Measurements from ENCODE around the gene PACS2. TPM values are rescaled to one million over a fixed set of nuclear protein-coding genes. Genes with fewer than 3 reads are reported as not detected.
"Not testable (repeated sequence)": the region's sequence is repeated elsewhere in the genome, so short reads cannot be mapped to it uniquely, and the experiment has no call there.

Gene PACS2
- total RNA-seq, 2 experiments from 2014 or later: 27.8 to 40.2 TPM

GRCh38 chr14:105357626-105358025, 43.1 kb downstream of the PACS2 start:
- Mint-ChIP-seq H3K27ac (no peak overlapping the region), H3K4me1 (no peaks in the 10 kb centered on the region), H3K9me3 (ENCODE audit: low read depth) (no peaks in the 10 kb centered on the region), H3K4me3 (no peak overlapping the region), H3K27me3 (no peaks in the 10 kb centered on the region), H3K36me3 (no peaks in the 10 kb centered on the region)
- no peak for DNase-seq
- CTCF ChIA-PET: no interaction called here
- no peak for ATAC-seq

DNA sequence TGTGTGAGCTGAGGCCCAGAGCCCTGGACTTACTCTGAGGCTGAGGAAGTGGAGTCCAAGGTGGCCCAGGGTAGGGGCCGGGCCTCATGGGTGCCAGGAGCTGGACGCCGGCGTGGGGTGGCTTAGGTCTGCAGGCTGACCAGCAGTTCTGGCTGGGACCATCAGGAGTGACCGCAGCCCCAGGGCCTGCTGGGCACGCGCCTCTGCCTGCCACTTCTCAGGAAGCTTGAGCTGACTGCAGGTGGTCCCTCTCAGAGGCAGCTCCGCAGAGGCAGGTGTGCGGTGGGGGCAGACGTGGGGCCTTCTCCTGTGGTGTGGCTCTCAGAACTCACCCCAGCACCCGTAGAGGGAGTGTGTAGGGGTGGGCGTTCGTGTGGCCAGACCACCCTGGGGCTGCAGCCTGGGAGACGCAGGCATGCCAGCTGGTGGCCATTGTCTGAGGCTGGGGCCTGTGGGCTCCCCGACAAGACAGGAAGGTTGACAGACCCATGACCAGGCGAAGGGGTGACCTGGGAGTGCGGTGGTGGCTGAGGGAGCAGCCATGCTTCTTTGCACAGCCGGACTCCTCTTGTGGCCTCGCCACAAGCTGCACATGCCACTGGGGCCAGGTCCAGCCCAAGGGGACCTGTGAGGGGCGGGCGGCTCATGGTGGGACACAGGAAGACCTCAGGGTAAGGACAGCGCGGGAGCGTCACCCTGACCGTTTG, 43.7 kb downstream of the PACS2 start:
- CTCF ChIA-PET: no interaction called here
- Mint-ChIP-seq H3K36me3 (no peaks in the 10 kb centered on the region), H3K4me3 (no peak overlapping the region), H3K4me1 (no peaks in the 10 kb centered on the region), H3K27me3 (peaks cover 3% of the 10 kb centered on the region), H3K27ac (no peak overlapping the region), H3K9me3 (ENCODE audit: low read depth) (no peaks in the 10 kb centered on the region)
- DNase-seq: no peak
- ATAC-seq: no peak

DNA sequence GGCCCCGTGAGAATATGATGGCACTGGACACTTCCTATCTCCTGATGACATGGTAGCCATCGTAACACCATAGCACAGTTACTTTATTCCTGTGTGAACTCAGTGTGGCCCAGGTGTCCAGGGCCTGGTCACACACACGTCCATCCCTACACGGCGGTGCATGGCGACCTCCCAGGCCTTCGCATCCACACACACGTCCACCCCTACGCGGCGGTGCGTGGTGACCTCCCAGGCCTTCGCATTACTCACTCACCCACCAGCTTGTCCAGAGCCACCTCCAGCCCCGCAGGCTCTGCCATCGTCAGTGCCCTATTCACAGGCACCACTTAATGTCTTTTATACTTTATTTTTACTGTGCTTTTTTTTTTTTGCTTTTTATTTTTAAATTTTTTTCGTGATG, 44.4 kb downstream of the PACS2 start:
- H3K4me3 Mint-ChIP-seq: no peak overlapping the region
- CTCF ChIA-PET: no interaction called here
- DNase-seq (no peak), ATAC-seq (no peak)
- H3K27me3 Mint-ChIP-seq: peaks cover 9% of the 10 kb centered on the region
- no peak overlapping the region for H3K27ac Mint-ChIP-seq
- no peaks in the 10 kb centered on the region for H3K9me3 Mint-ChIP-seq (ENCODE audit: low read depth)
- H3K36me3 Mint-ChIP-seq: no peaks in the 10 kb centered on the region
- H3K4me1 Mint-ChIP-seq: peaks cover 3% of the 10 kb centered on the region

DNA sequence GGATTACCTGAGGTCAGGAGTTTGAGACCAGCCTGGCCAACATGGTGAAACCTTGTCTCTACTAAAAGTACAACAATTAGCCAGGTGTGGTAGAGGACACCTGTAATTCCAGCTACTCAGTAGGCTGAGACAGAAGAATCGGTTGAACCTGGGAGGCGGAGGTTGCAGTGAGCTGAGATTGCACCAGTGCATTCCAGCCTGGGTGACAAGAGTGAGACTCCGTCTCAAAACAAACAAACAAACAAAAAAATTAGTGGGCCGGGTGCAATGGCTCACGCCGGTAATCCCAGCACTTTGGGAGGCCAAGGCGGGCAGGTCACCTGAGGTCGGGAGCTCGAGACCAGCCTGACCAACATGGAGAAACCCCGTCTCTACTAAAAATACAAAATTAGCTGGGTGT, 46.9 kb downstream of the PACS2 start:
- ATAC-seq, H3K27ac Mint-ChIP-seq: not testable (repeated sequence)

GRCh38 chr14:105363847-105364708, 49.5 kb downstream of the PACS2 start:
- DNase-seq: no peak
- CTCF ChIA-PET: interaction anchor here (1.0 to 1.3 kb wide), 2 partner anchors 11 to 164 kb away, joined by 3 to 4 read pairs; no protein-coding TSS in a partner anchor
- Mint-ChIP-seq H3K4me1 (peaks cover 8% of the 10 kb centered on the region), H3K36me3 (no peaks in the 10 kb centered on the region), H3K27me3 (peaks cover 11% of the 10 kb centered on the region), H3K4me3 (no peak overlapping the region), H3K9me3 (ENCODE audit: low read depth) (no peaks in the 10 kb centered on the region), H3K27ac (no peak overlapping the region)
- peak; percentile 74 for ATAC-seq

More for the DNA sequence above, 46.9 kb downstream of the PACS2 start:
- H3K9me3 Mint-ChIP-seq (ENCODE audit: low read depth); H3K4me3 Mint-ChIP-seq; H3K36me3 Mint-ChIP-seq; H3K4me1 Mint-ChIP-seq; DNase-seq: not testable (repeated sequence)
- CTCF ChIA-PET: interaction anchor here (1.3 to 1.4 kb wide), 2 partner anchors 271 kb away, joined by 3 to 4 read pairs; no protein-coding TSS in a partner anchor
- H3K27me3 Mint-ChIP-seq: peaks cover 11% of the 10 kb centered on the region

DNA sequence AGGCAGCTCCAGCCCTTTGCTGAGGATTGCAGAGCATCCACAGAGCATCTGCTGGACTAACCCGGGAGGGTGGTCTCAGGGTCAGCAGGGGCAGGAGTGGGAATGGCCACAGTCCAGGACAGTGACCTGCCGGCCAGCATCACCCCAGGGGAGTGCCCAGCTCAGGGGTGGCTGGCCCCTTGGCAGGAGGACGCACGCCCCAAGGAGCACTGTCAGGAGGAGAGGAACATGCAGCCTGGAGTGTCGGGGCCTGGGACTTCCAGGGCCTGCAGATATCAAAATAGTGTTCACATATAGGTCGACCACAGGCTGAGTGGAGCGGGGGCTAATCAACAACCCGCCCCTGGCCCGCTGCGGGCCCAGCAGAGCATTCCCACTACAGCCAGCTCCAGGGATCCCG, 50.6 kb downstream of the PACS2 start:
- CTCF ChIA-PET: interaction anchor here (0.6 to 1.0 kb wide), 2 partner anchors 70 to 163 kb away, joined by 4 read pairs; no protein-coding TSS in a partner anchor
- DNase-seq (no peak), ATAC-seq (no peak)
- Mint-ChIP-seq H3K27me3 (peaks cover 11% of the 10 kb centered on the region), H3K4me1 (peaks cover 8% of the 10 kb centered on the region), H3K27ac (no peak overlapping the region), H3K9me3 (ENCODE audit: low read depth) (no peaks in the 10 kb centered on the region), H3K4me3 (no peak overlapping the region), H3K36me3 (no peaks in the 10 kb centered on the region)

- H3K4me1 Mint-ChIP-seq: peaks cover 9% of the 10 kb centered on the region
Observed at GRCh38 chr14:105365681-105366080, 51.1 kb downstream of the PACS2 start.

DNA sequence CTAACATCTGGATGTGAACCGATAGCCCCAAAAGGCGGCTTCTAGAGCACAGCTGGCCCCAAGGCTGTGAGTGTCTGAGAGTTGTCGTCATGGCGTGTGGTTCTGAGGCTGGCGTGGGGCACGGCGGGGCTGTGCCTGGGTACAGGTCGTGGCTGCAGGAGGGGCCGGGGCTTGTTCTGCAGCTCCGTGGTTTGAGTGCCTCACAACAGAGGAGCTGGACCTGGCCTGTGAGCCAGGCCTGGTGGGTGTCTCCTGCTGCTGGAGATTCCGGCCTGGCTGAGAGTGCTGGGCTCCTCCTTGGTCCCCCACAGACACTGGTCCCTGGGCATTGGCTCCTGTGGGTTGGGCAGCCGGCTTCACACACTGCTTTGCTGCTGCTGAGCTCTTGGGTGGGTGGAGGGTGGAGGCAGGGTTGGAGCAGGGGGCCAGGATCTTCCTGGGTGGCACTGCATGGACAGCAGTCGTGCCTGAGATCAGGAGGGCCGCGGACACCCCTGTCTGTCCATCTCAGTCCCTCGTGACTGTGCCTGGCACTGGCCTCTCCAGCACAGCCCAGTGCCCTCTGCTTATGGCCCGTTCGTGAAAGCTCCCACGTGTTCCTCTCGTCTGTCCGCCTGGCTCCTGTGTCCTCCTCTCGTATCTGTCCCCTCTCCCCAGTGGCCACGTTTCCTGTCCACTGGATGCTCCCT, 52.0 kb downstream of the PACS2 start:
- no peak for ATAC-seq
- H3K9me3 Mint-ChIP-seq (ENCODE audit: low read depth): no peaks in the 10 kb centered on the region
- peaks cover 12% of the 10 kb centered on the region for H3K4me1 Mint-ChIP-seq
- H3K27ac Mint-ChIP-seq: no peak overlapping the region
- no peaks in the 10 kb centered on the region for H3K36me3 Mint-ChIP-seq
- H3K27me3 Mint-ChIP-seq: peaks cover 11% of the 10 kb centered on the region
- CTCF ChIA-PET: interaction anchor here (1.1 kb wide), 1 partner anchor 164 kb away, joined by 3 read pairs; no protein-coding TSS in a partner anchor
- DNase-seq: no peak
- H3K4me3 Mint-ChIP-seq: no peak overlapping the region

More at GRCh38 chr14:105365681-105366080, 51.1 kb downstream of the PACS2 start:
- Mint-ChIP-seq H3K27ac (no peak overlapping the region), H3K4me3 (no peak overlapping the region), H3K9me3 (ENCODE audit: low read depth) (no peaks in the 10 kb centered on the region), H3K36me3 (no peaks in the 10 kb centered on the region), H3K27me3 (peaks cover 11% of the 10 kb centered on the region)
- ATAC-seq (no peak), DNase-seq (no peak)
- CTCF ChIA-PET: no interaction called here

- H3K27ac Mint-ChIP-seq: no peak overlapping the region
- DNase-seq (no peak), ATAC-seq (no peak)
- no peaks in the 10 kb centered on the region for H3K9me3 Mint-ChIP-seq (ENCODE audit: low read depth)
- H3K4me3 Mint-ChIP-seq: no peak overlapping the region
- H3K36me3 Mint-ChIP-seq: no peaks in the 10 kb centered on the region
- peaks cover 11% of the 10 kb centered on the region for H3K27me3 Mint-ChIP-seq
- CTCF ChIA-PET: interaction anchor here (1.1 kb wide), 1 partner anchor 163 kb away, joined by 3 read pairs; no protein-coding TSS in a partner anchor
- H3K4me1 Mint-ChIP-seq: peaks cover 12% of the 10 kb centered on the region
Observed at GRCh38 chr14:105367116-105368031, 52.8 kb downstream of the PACS2 start.

GRCh38 chr14:105368032-105368417, 53.5 kb downstream of the PACS2 start:
- Mint-ChIP-seq H3K4me1 (peaks cover 12% of the 10 kb centered on the region), H3K27ac (no peak overlapping the region), H3K36me3 (no peaks in the 10 kb centered on the region), H3K4me3 (no peak overlapping the region), H3K9me3 (ENCODE audit: low read depth) (no peaks in the 10 kb centered on the region), H3K27me3 (peaks cover 10% of the 10 kb centered on the region)
- CTCF ChIA-PET: no interaction called here
- ATAC-seq (no peak), DNase-seq (no peak)

- no peak for ATAC-seq
- Mint-ChIP-seq H3K9me3 (ENCODE audit: low read depth) (no peaks in the 10 kb centered on the region), H3K4me3 (no peak overlapping the region), H3K27ac (no peak overlapping the region), H3K4me1 (peaks cover 12% of the 10 kb centered on the region), H3K27me3 (peaks cover 6% of the 10 kb centered on the region), H3K36me3 (no peaks in the 10 kb centered on the region)
- CTCF ChIA-PET: interaction anchor here (1.1 kb wide), 1 partner anchor 16 kb away, joined by 3 read pairs; no protein-coding TSS in a partner anchor
- DNase-seq: no peak
Observed at GRCh38 chr14:105368426-105368825, 53.9 kb downstream of the PACS2 start.

GRCh38 chr14:105368910-105369652, 54.5 kb downstream of the PACS2 start:
- H3K27me3 Mint-ChIP-seq: no peaks in the 10 kb centered on the region
- CTCF ChIA-PET: interaction anchor here (1.1 kb wide), 1 partner anchor 15 kb away, joined by 3 read pairs; no protein-coding TSS in a partner anchor
- no peak overlapping the region for H3K27ac Mint-ChIP-seq
- no peaks in the 10 kb centered on the region for H3K36me3 Mint-ChIP-seq
- peaks cover 8% of the 10 kb centered on the region for H3K4me1 Mint-ChIP-seq
- no peak for ATAC-seq
- H3K4me3 Mint-ChIP-seq: no peak overlapping the region
- no peak for DNase-seq
- no peaks in the 10 kb centered on the region for H3K9me3 Mint-ChIP-seq (ENCODE audit: low read depth)

Data from activated CD8-positive, alpha-beta memory T cell treated with anti-CD3 and anti-CD28 coated beads, Interleukin-2, amount 10 ng/mL, durations not matched to agents 7 days and 5 days (primary cell).